Fibroblast of the aortic adventitia (primary cell): Measurements from ENCODE around the gene C9orf72. TPM values are rescaled to one million over a fixed set of nuclear protein-coding genes. Genes with fewer than 3 reads are reported as not detected.

Source experiments
- DNase-seq: peaks from one replicate; pipeline ENCODE4 v3.0.0-alpha.2; 2010; ENCODE audit warnings: low read depth
- H3K4me3 ChIP-seq: 2 replicates; pipeline ENCODE4 v1.5.1; 2011; ENCODE audit warnings: low read depth, mild to moderate bottlenecking, control low read depth, low read length, moderate library complexity
- CTCF ChIP-seq: IDR thresholded peaks from 2 replicates; pipeline ENCODE4 v1.5.1; 2011; ENCODE audit warnings: mild to moderate bottlenecking, low read length, control low read depth, inconsistent platforms; ENCODE audit not compliant: insufficient read depth
- total RNA-seq: library from RNA; depleted of rRNA; stranded (reverse); fragments of >200 nt; gene quantifications from 2 replicates; pipeline ENCODE4 v1.2.3, GENCODE V29; 2012; ENCODE audit warnings: low replicate concordance

C9orf72 gene
- total RNA-seq, 1 donor, result 7.5 TPM

- DNase-seq, result no peak
- TF ChIP-seq CTCF, result no peak
- H3K4me3 ChIP-seq, result no peak overlapping the region
These were observed 22.5 kb upstream of the C9orf72 start for GRCh38 chr9:27595733-27596132.

GRCh38 chr9:27591672-27592071, 18.4 kb upstream of the C9orf72 start:
- TF ChIP-seq CTCF, result no peak

GRCh38 chr9:27591093-27591492, 17.8 kb upstream of the C9orf72 start:
- DNase-seq, result no peak

More at GRCh38 chr9:27591672-27592071, 18.4 kb upstream of the C9orf72 start:
- H3K4me3 ChIP-seq, result no peak overlapping the region
- no peak for DNase-seq

GRCh38 chr9:27590651-27591050, 17.4 kb upstream of the C9orf72 start:
- TF ChIP-seq CTCF, result no peak
- H3K4me3 ChIP-seq, result no peak overlapping the region
- peak; percentile 2 for DNase-seq

More at GRCh38 chr9:27591093-27591492, 17.8 kb upstream of the C9orf72 start:
- no peak for TF ChIP-seq CTCF
- no peak overlapping the region for H3K4me3 ChIP-seq

- no peak for DNase-seq
These were observed 16.2 kb upstream of the C9orf72 start for GRCh38 chr9:27589462-27589861.

GRCh38 chr9:27586304-27586703, 13.0 kb upstream of the C9orf72 start:
- peak overlapping the region; percentile 47 for H3K4me3 ChIP-seq
- TF ChIP-seq CTCF, result no peak
- peak; percentile 22 for DNase-seq

More at GRCh38 chr9:27589462-27589861, 16.2 kb upstream of the C9orf72 start:
- no peak overlapping the region for H3K4me3 ChIP-seq
- TF ChIP-seq CTCF, result no peak

GRCh38 chr9:27584931-27585330, 11.7 kb upstream of the C9orf72 start:
- H3K4me3 ChIP-seq, result no peak overlapping the region
- DNase-seq, result no peak
- no peak for TF ChIP-seq CTCF
